Neural cell (in vitro differentiated cells): ENCODE results near the gene OTULIN. TPM values are rescaled to one million over a fixed set of nuclear protein-coding genes. Genes with fewer than 3 reads are reported as not detected.

ENCODE experiments used
- H2AFZ ChIP-seq: fragments of 200-600, 300-800 bp; sonication (generic), shearing (Covaris generic); 2 replicates; pipeline ENCODE4 v1.6.0; 2014; ENCODE audit warnings: low read depth, mild to moderate bottlenecking, antibody characterized with exemption, low read length, moderate library complexity
- H3F3A ChIP-seq: fragments of 200-600 bp; shearing (Covaris generic); 2 replicates; pipeline ENCODE4 v1.6.1; 2016; ENCODE audit warnings: mild to moderate bottlenecking, moderate library complexity, mixed read lengths, antibody characterized with exemption, low read length; ENCODE audit not compliant: insufficient read depth, poor library complexity, severe bottlenecking
- H3K27ac ChIP-seq: fragments of 200-600, 300-800 bp; sonication (generic), shearing (Covaris generic); 2 replicates; pipeline ENCODE4 v1.5.1; 2014; ENCODE audit warnings: mild to moderate bottlenecking, low read length, moderate library complexity
- H3K27me3 ChIP-seq: fragments of 300-800, 200-600 bp; sonication (generic), shearing (Covaris generic); 2 replicates; pipeline ENCODE4 v1.6.0; 2014; ENCODE audit warnings: mild to moderate bottlenecking, low read depth, low read length, moderate library complexity; ENCODE audit not compliant: insufficient read depth
- H3K36me3 ChIP-seq: fragments of 300-800, 200-600 bp; sonication (generic), shearing (Covaris generic); 2 replicates; pipeline ENCODE4 v1.5.1; 2014; ENCODE audit warnings: mild to moderate bottlenecking, antibody characterized with exemption, low read length, moderate library complexity; ENCODE audit not compliant: insufficient read depth
- H3K4me2 ChIP-seq: fragments of 300-800, 200-600 bp; sonication (generic), shearing (Covaris generic); 2 replicates; pipeline ENCODE4 v1.6.0; 2014; ENCODE audit warnings: mild to moderate bottlenecking, low read length
- H3K4me3 ChIP-seq: fragments of 300-800, 200-600 bp; sonication (generic), shearing (Covaris generic); 2 replicates; pipeline ENCODE4 v1.5.1; 2014; ENCODE audit warnings: mild to moderate bottlenecking, low read length, moderate library complexity
- H3K79me2 ChIP-seq: fragments of 200-600 bp; shearing (Covaris generic); replicated peaks from 2 replicates; pipeline ENCODE4 v1.6.0; 2014; ENCODE audit warnings: mild to moderate bottlenecking, low read length, moderate library complexity; ENCODE audit not compliant: insufficient read depth
- H3K9ac ChIP-seq: fragments of 300-800, 200-600 bp; sonication (generic), shearing (Covaris generic); 2 replicates; pipeline ENCODE4 v1.6.1; 2016; ENCODE audit warnings: mild to moderate bottlenecking, low read length, mixed read lengths
- H3K9me2 ChIP-seq: fragments of 200-600 bp; shearing (Covaris generic); 2 replicates; pipeline ENCODE4 v1.6.1; 2016; ENCODE audit warnings: mild to moderate bottlenecking, low read length, mixed read lengths; ENCODE audit not compliant: insufficient read depth
- H3K9me3 ChIP-seq: fragments of 200-600, 300-800 bp; sonication (generic), shearing (Covaris generic); 2 replicates; pipeline ENCODE4 v1.6.1; 2016; ENCODE audit warnings: mild to moderate bottlenecking, mixed run types, low read length, moderate library complexity, mixed read lengths
- H4K20me1 ChIP-seq: fragments of 200-600 bp; shearing (Covaris generic); 2 replicates; pipeline ENCODE4 v1.6.1; 2016; ENCODE audit warnings: mild to moderate bottlenecking, mixed run types; ENCODE audit not compliant: insufficient read depth
- CTCF ChIP-seq: fragments of 450-650 bp; IDR thresholded peaks from 2 replicates; pipeline ENCODE4 v1.5.1; 2014; ENCODE audit warnings: antibody characterized with exemption, mild to moderate bottlenecking, moderate library complexity; ENCODE audit not compliant: poor library complexity, severe bottlenecking
- EP300 ChIP-seq: fragments of 450-650 bp; conservative IDR thresholded peaks from 2 replicates; pipeline ENCODE4 v1.6.1; 2014; ENCODE audit warnings: antibody characterized with exemption, mild to moderate bottlenecking, moderate library complexity; ENCODE audit not compliant: poor library complexity, severe bottlenecking
- EZH2 ChIP-seq: fragments of 200-600, 300-800 bp; shearing (Covaris generic), sonication (generic); IDR thresholded peaks from 2 replicates; pipeline ENCODE4 v1.6.1; 2014; ENCODE audit warnings: antibody characterized with exemption, low read length, borderline replicate concordance, mild to moderate bottlenecking; ENCODE audit not compliant: insufficient read depth, poor library complexity, severe bottlenecking
- MXI1 ChIP-seq: fragments of 450-650 bp; conservative IDR thresholded peaks from 2 replicates; pipeline ENCODE4 v1.6.1; 2014; ENCODE audit warnings: antibody characterized with exemption, mild to moderate bottlenecking; ENCODE audit not compliant: poor library complexity, severe bottlenecking
- POLR2AphosphoS5 ChIP-seq: IDR thresholded peaks from 2 replicates; pipeline ENCODE4 v1.6.1; 2012
- RAD21 ChIP-seq: fragments of 450-650 bp; conservative IDR thresholded peaks from 2 replicates; pipeline ENCODE4 v1.6.1; 2014; ENCODE audit warnings: antibody characterized with exemption, mild to moderate bottlenecking, moderate library complexity
- SMC3 ChIP-seq: fragments of 450-650 bp; conservative IDR thresholded peaks from 2 replicates; pipeline ENCODE4 v1.6.1; 2014; ENCODE audit warnings: antibody characterized with exemption, mild to moderate bottlenecking, moderate library complexity; ENCODE audit not compliant: poor library complexity
- TAF1 ChIP-seq: IDR thresholded peaks from 2 replicates; pipeline ENCODE4 v1.6.1; 2012; ENCODE audit warnings: low read depth
- polyA plus RNA-seq: library from polyadenylated mRNA; depleted of rRNA; stranded (reverse); fragments of >200 nt; gene quantifications from 2 replicates; pipeline ENCODE4 v1.2.3, GENCODE V29; 2014
- TF ChIP-seq, protein P1 (sequence below): IDR thresholded peaks from 2 replicates; pipeline ENCODE4 v1.6.1; 2012; ENCODE audit warnings: borderline replicate concordance

Gene OTULIN
- polyA plus RNA-seq, 1 donor from 2014 or later: 19.9 TPM

DNA sequence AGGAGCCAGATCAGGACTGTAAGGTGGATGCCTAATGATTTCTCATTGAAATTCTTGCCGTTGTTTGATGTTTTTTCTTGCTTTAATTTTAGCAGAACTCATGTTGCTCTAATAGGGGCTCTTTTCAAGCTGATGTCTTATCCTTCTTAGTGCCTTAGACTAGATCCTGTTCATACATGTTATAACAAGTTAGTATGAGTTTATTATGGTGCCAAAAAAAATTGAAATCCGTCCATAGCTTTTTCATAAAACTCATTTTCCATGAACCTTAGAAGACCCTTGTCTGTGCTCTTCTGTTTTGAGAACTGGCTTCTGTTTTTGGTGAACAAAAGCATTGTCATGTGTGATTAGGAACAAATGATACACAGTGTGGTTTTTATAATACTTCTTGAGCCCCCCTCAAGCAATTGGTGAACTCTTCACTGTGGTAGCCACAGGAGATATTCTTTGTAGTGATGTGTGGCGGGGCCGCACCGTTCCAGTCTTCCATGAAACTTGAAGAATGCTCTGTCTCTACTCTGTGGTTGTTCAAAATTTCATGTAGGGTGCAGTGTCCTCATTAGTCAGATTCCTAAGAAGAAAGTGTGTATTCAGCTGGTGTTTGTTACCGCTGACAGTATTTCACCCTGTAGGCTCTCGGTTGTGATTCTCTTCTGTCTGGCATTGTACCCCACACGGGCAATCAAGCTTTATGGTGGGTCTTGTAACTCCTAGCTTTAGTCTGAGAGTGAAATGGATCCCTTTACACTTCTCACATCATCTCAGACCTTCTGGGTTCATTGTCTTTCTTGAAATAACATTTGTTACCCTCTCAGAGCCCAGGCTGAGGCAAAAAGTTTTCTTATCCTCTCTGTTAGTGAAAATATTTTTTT, 10.7 kb downstream of the OTULIN start:
- Histone ChIP-seq H2AFZ (no peak overlapping the region), H3K27me3 (no peaks in the 10 kb centered on the region), H4K20me1 (no peaks in the 10 kb centered on the region), H3K9me2 (no peaks in the 10 kb centered on the region), H3F3A (no peaks in the 10 kb centered on the region), H3K36me3 (peaks cover 6% of the 10 kb centered on the region), H3K9ac (no peak overlapping the region), H3K79me2 (no peaks in the 10 kb centered on the region), H3K27ac (no peak overlapping the region), H3K4me3 (no peak overlapping the region), H3K9me3 (no peaks in the 10 kb centered on the region), H3K4me2 (no peak overlapping the region)
- no peak for TF ChIP-seq EP300
- no peak for TF ChIP-seq MXI1
- TF ChIP-seq POLR2AphosphoS5: no peak
- no peak for TF ChIP-seq EZH2
- no peak for TF ChIP-seq TAF1
- TF ChIP-seq, protein P1, sequence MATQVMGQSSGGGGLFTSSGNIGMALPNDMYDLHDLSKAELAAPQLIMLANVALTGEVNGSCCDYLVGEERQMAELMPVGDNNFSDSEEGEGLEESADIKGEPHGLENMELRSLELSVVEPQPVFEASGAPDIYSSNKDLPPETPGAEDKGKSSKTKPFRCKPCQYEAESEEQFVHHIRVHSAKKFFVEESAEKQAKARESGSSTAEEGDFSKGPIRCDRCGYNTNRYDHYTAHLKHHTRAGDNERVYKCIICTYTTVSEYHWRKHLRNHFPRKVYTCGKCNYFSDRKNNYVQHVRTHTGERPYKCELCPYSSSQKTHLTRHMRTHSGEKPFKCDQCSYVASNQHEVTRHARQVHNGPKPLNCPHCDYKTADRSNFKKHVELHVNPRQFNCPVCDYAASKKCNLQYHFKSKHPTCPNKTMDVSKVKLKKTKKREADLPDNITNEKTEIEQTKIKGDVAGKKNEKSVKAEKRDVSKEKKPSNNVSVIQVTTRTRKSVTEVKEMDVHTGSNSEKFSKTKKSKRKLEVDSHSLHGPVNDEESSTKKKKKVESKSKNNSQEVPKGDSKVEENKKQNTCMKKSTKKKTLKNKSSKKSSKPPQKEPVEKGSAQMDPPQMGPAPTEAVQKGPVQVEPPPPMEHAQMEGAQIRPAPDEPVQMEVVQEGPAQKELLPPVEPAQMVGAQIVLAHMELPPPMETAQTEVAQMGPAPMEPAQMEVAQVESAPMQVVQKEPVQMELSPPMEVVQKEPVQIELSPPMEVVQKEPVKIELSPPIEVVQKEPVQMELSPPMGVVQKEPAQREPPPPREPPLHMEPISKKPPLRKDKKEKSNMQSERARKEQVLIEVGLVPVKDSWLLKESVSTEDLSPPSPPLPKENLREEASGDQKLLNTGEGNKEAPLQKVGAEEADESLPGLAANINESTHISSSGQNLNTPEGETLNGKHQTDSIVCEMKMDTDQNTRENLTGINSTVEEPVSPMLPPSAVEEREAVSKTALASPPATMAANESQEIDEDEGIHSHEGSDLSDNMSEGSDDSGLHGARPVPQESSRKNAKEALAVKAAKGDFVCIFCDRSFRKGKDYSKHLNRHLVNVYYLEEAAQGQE: no peak
- TF ChIP-seq SMC3: no peak
- TF ChIP-seq CTCF: no peak
- TF ChIP-seq RAD21: no peak

GRCh38 chr5:14675865-14676300, 11.4 kb downstream of the OTULIN start:
- H3K9ac ChIP-seq: no peak overlapping the region
- H3K36me3 ChIP-seq: peaks cover 6% of the 10 kb centered on the region
- no peaks in the 10 kb centered on the region for H3K9me2 ChIP-seq
- no peaks in the 10 kb centered on the region for H3F3A ChIP-seq
- no peaks in the 10 kb centered on the region for H4K20me1 ChIP-seq
- no peaks in the 10 kb centered on the region for H3K9me3 ChIP-seq
- H3K4me3 ChIP-seq: no peak overlapping the region
- H2AFZ ChIP-seq: no peak overlapping the region
- TF ChIP-seq CTCF (no peak), RAD21 (no peak), EP300 (no peak), SMC3 (no peak), TAF1 (no peak), MXI1 (no peak), EZH2 (no peak), POLR2AphosphoS5 (no peak)
- TF ChIP-seq, protein P1: no peak
- no peak overlapping the region for H3K27ac ChIP-seq
- no peaks in the 10 kb centered on the region for H3K27me3 ChIP-seq
- H3K79me2 ChIP-seq: no peaks in the 10 kb centered on the region
- H3K4me2 ChIP-seq: no peak overlapping the region
